ENCODE data around the gene SLC46A2.

DNA sequence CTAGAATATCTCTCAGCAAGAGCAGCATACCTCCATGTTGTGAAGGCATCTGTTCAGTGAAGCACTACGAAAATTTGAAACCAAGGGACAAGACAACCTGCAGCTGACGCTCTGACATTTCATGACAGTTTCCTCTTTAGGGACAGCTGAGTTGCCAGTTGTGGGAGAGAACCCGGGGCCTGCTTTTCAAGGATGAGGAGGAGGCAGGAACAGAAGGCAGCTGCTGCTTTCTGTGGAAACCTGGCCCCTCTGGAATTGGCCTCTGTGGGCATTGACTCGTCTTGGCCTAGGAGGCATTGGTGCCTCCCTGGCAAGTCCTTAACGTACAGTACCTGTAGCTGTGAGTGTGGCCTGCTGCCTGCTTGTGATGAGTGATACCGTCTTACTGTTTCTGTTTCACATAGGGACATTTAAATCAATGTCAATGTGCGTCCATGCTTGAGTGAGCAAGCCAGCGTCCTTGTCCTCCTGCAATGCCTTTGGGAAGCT, 21.6 kb downstream of the SLC46A2 start:
- TF ChIP-seq, protein P1, sequence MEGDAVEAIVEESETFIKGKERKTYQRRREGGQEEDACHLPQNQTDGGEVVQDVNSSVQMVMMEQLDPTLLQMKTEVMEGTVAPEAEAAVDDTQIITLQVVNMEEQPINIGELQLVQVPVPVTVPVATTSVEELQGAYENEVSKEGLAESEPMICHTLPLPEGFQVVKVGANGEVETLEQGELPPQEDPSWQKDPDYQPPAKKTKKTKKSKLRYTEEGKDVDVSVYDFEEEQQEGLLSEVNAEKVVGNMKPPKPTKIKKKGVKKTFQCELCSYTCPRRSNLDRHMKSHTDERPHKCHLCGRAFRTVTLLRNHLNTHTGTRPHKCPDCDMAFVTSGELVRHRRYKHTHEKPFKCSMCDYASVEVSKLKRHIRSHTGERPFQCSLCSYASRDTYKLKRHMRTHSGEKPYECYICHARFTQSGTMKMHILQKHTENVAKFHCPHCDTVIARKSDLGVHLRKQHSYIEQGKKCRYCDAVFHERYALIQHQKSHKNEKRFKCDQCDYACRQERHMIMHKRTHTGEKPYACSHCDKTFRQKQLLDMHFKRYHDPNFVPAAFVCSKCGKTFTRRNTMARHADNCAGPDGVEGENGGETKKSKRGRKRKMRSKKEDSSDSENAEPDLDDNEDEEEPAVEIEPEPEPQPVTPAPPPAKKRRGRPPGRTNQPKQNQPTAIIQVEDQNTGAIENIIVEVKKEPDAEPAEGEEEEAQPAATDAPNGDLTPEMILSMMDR (IDR thresholded peaks at IDR 0.05), result no peak
- TF ChIP-seq POLR2A (IDR thresholded peaks at IDR 0.05) (no peak), EP300 (IDR thresholded peaks at IDR 0.05) (no peak)
